PC-9 (cell line): Measurements from ENCODE around the gene SPATA3. TPM values are rescaled to one million over a fixed set of nuclear protein-coding genes. Genes with fewer than 3 reads are reported as not detected.

Experiments
- BruUV-seq: library from RNA; stranded (reverse); fragments of 400-500 nt; replicated peaks from 2 replicates; lab custom pipeline; 2021; lab: Mats Ljungman, UMichigan
- CTCF ChIA-PET: fragments of 300-600 bp; sonication (Branson Sonifier 250); formaldehyde crosslinking; loops from one replicate; lab custom pipeline; 2022; ENCODE audit warnings: antibody characterized with exemption; lab: Charles Lee
- POLR2A ChIA-PET: fragments of 300-600 bp; sonication (Branson Sonifier 250); formaldehyde crosslinking; loops from one replicate; lab custom pipeline; 2022; ENCODE audit warnings: antibody characterized with exemption; ENCODE audit not compliant: unreplicated experiment; lab: Charles Lee
- DNase-seq, 2 experiments: peaks; one replicate each; pipeline versions ENCODE4 v3.0.0 to v3.0.0-alpha.2; 2015 to 2022; ENCODE audit warnings: mixed read lengths in 1 of 2
- H2AFZ ChIP-seq: fragments of 200-600 bp; sonication (generic); 2 replicates; pipeline ENCODE4 v1.8.1; 2017; ENCODE audit warnings: antibody characterized with exemption
- H3F3A ChIP-seq: fragments of 200-600 bp; sonication (generic); 2 replicates; pipeline ENCODE4 v1.8.1; 2017; ENCODE audit warnings: antibody characterized with exemption, mild to moderate bottlenecking, low read depth; ENCODE audit not compliant: insufficient read depth
- H3K27ac ChIP-seq: fragments of 200-600 bp; sonication (generic); 2 replicates; pipeline ENCODE4 v1.6.1; 2016; ENCODE audit warnings: mixed run types
- H3K27me3 ChIP-seq: fragments of 200-600 bp; sonication (generic); 2 replicates; pipeline ENCODE4 v1.6.1; 2016; ENCODE audit warnings: low read depth, mixed run types; ENCODE audit not compliant: insufficient read depth
- H3K36me3 ChIP-seq: fragments of 200-600 bp; sonication (generic); 2 replicates; pipeline ENCODE4 v1.6.1; 2016; ENCODE audit warnings: low read depth, mixed run types
- H3K4me1 ChIP-seq: fragments of 200-600 bp; sonication (generic); replicated peaks from 2 replicates; pipeline ENCODE4 v1.6.1; 2016; ENCODE audit warnings: mixed run types; ENCODE audit not compliant: insufficient read depth
- H3K4me2 ChIP-seq: fragments of 200-600 bp; sonication (generic); 2 replicates; pipeline ENCODE4 v1.6.1; 2017; ENCODE audit warnings: mixed run types
- H3K4me3 ChIP-seq: fragments of 200-600 bp; sonication (generic); 2 replicates; pipeline ENCODE4 v1.6.1; 2016; ENCODE audit warnings: mixed run types
- H3K79me2 ChIP-seq: fragments of 200-600 bp; sonication (generic); 2 replicates; pipeline ENCODE4 v1.6.1; 2017; ENCODE audit warnings: low read depth, mixed run types
- H3K9me2 ChIP-seq: fragments of 200-600 bp; sonication (generic); 2 replicates; pipeline ENCODE4 v1.8.1; 2017; ENCODE audit warnings: mild to moderate bottlenecking; ENCODE audit not compliant: insufficient read depth
- H3K9me3 ChIP-seq: fragments of 200-600 bp; sonication (generic); 2 replicates; pipeline ENCODE4 v1.8.1; 2016; ENCODE audit warnings: low read depth; ENCODE audit not compliant: insufficient read depth
- H4K20me1 ChIP-seq: fragments of 200-600 bp; sonication (generic); 2 replicates; pipeline ENCODE4 v1.8.1; 2017; ENCODE audit not compliant: insufficient read depth
- EZH2 ChIP-seq: fragments of 200-600 bp; sonication (generic); IDR thresholded peaks from 2 replicates; pipeline ENCODE4 v1.8.0; 2017; ENCODE audit warnings: antibody characterized with exemption, low read depth
- intact Hi-C: fragments of 100-400 bp; cut with micrococcal nuclease; formaldehyde crosslinking; loops from one replicate; pipeline ENCODE4 v1.10.0; 2022; ENCODE audit not compliant: unreplicated experiment
- total RNA-seq: library from RNA; stranded (reverse); gene quantifications from 2 replicates; pipeline ENCODE4 v1.2.3, GENCODE V29; 2021
- TF ChIP-seq, protein P1 (sequence below): fragments of 200-600 bp; sonication (generic); conservative IDR thresholded peaks from 2 replicates; pipeline ENCODE4 v1.6.1; 2017; ENCODE audit warnings: mixed run types, antibody characterized with exemption, mild to moderate bottlenecking, moderate library complexity

The SPATA3 gene
- total RNA-seq, 1 experiment from 2014 or later: not detected

DNA sequence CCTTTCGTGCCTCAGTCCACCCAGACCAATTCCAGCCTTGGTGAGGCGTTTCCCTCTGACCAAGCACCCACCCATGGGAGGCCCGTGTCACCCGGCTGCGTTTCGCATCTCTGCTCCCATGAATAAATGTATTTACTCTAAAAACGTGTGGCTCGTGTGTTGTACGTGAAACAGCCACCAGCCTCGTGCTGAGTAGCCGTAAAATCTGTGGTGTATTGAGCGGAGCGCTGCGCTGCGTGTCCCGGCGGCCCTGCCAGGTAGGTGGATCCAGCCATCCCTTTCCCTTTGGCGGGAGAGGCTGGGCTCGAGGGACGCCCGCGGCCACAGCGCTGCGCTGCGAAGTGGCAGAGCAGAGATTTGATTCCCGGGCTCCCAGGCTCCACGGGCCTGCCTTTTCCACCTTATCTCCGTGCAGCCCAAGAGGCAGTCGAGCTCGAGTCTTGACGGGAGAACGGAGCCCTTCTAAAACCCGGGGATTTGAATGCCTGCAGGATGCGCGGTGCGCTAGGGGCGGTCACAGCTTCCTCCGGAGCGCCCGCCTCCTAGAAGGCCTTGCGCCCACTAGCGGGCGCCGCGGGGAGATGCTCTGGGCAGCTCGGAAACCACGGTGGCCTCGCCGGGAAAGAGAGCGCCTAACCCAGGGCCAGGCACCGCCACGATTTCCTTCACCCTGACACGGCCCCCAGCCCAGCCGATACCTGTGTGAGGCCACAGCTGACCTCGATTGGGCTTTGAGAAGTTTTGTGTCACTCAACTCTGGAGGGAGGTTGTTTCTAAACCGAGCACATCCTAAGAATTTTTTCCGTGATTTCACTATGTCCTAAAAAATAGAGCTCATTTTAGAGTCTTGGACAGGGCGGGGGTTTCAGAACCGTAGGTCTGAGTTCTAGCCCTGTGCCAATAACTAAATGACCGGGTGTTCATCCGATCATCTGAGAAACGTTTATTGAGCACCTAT lies 56.9 kb downstream of the SPATA3 start:
- Histone ChIP-seq H3K9me3 (no peaks in the 10 kb centered on the region), H3K27me3 (peaks cover 9% of the 10 kb centered on the region; the same call in 1 of the 2 replicates), H3K79me2 (peaks cover 10% of the 10 kb centered on the region), H3K4me1 (no peaks in the 10 kb centered on the region), H3K4me2 (peak overlapping the region; percentile 65), H3K9me2 (no peaks in the 10 kb centered on the region), H3F3A (no peaks in the 10 kb centered on the region), H4K20me1 (peaks cover under 1% of the 10 kb centered on the region; the same call in 1 of the 2 replicates), H3K27ac (no peak overlapping the region), H3K36me3 (no peaks in the 10 kb centered on the region), H2AFZ (peak overlapping the region; percentile 69; the same call in 1 of the 2 replicates), H3K4me3 (peak overlapping the region; percentile 50; the same call in 1 of the 2 replicates)
- no peak for TF ChIP-seq EZH2
- TF ChIP-seq, protein P1, sequence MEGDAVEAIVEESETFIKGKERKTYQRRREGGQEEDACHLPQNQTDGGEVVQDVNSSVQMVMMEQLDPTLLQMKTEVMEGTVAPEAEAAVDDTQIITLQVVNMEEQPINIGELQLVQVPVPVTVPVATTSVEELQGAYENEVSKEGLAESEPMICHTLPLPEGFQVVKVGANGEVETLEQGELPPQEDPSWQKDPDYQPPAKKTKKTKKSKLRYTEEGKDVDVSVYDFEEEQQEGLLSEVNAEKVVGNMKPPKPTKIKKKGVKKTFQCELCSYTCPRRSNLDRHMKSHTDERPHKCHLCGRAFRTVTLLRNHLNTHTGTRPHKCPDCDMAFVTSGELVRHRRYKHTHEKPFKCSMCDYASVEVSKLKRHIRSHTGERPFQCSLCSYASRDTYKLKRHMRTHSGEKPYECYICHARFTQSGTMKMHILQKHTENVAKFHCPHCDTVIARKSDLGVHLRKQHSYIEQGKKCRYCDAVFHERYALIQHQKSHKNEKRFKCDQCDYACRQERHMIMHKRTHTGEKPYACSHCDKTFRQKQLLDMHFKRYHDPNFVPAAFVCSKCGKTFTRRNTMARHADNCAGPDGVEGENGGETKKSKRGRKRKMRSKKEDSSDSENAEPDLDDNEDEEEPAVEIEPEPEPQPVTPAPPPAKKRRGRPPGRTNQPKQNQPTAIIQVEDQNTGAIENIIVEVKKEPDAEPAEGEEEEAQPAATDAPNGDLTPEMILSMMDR: peak; percentile 78
- DNase-seq: peak; percentile 47 to 73
- intact Hi-C loops: loop anchor here (1.0 kb wide), 1 partner anchor 150 kb away; no protein-coding TSS in a partner anchor
- POLR2A ChIA-PET: interaction anchor here (0.6 kb wide), 1 partner anchor 61 kb away, joined by 5 read pairs; no protein-coding TSS in a partner anchor
- CTCF ChIA-PET: interaction anchor here (0.5 to 1.4 kb wide), 5 partner anchors 52 to 501 kb away, joined by 3 to 11 read pairs (median 4); no protein-coding TSS in a partner anchor
- no TSS peak for BruUV-seq

DNA sequence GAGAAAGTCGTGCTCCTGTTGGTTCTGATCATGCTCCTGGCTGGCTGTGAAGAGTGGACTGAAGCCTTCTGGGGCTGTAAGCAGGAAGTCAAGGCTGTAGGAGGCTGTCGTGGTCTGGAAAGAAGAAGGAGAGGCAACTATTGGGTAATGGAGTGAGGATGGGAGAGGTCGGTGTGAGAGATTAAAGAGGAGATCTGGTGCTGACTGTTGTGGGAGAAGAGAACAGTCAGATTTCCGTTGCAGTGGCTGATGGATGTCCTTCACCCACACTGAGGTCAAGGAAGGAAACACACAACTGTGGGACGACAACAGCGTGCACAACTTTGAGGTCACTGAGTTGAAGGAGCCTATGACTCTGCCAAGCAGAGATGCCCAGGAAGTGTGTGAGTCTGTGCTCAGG lies 57.9 kb downstream of the SPATA3 start:
- no peaks in the 10 kb centered on the region for H3K27me3 ChIP-seq
- intact Hi-C loops: no loop called here

More for the DNA sequence above, 57.9 kb downstream of the SPATA3 start:
- Histone ChIP-seq H3K79me2 (peaks cover 21% of the 10 kb centered on the region), H3K36me3 (no peaks in the 10 kb centered on the region), H3K4me3 (no peak overlapping the region), H3K4me1 (peaks cover 10% of the 10 kb centered on the region), H3K4me2 (no peak overlapping the region), H3K27ac (no peak overlapping the region), H2AFZ (no peak overlapping the region), H3F3A (no peaks in the 10 kb centered on the region), H3K9me3 (no peaks in the 10 kb centered on the region), H4K20me1 (peaks cover 11% of the 10 kb centered on the region), H3K9me2 (no peaks in the 10 kb centered on the region)
- BruUV-seq: no TSS peak
- ChIA-PET POLR2A (no interaction called here), CTCF (no interaction called here)
- no peak for DNase-seq
- TF ChIP-seq EZH2: no peak
- TF ChIP-seq, protein P1: no peak
